ENCODE data around the gene FMN2.

DNA sequence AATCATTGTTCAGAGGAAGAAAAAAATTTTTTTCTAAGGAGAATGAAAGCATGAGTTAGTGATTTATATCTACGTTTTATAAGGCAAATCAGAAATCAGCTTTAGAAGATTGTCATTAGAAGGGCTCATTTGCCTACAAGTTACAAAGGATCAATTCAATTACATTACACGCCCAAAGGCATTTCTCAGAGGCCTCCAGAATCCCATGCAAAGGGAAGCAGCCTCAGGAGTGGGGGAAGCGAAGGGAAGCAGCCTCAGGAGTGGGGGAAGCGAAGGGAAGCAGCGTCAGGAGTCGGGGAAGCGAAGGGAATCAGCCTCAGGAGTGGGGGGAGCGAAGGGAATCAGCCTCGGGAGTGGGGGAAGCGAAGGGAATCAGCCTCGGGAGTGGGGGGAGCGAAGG, 314.1 kb downstream of the FMN2 start:
- TF ChIP-seq, protein P1, sequence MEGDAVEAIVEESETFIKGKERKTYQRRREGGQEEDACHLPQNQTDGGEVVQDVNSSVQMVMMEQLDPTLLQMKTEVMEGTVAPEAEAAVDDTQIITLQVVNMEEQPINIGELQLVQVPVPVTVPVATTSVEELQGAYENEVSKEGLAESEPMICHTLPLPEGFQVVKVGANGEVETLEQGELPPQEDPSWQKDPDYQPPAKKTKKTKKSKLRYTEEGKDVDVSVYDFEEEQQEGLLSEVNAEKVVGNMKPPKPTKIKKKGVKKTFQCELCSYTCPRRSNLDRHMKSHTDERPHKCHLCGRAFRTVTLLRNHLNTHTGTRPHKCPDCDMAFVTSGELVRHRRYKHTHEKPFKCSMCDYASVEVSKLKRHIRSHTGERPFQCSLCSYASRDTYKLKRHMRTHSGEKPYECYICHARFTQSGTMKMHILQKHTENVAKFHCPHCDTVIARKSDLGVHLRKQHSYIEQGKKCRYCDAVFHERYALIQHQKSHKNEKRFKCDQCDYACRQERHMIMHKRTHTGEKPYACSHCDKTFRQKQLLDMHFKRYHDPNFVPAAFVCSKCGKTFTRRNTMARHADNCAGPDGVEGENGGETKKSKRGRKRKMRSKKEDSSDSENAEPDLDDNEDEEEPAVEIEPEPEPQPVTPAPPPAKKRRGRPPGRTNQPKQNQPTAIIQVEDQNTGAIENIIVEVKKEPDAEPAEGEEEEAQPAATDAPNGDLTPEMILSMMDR (IDR thresholded peaks at IDR 0.05; ENCODE audit: low read depth, low read length, poor library complexity, severe bottlenecking), result no peak
- TF ChIP-seq EZH2phosphoT487 (IDR thresholded peaks at IDR 0.05; ENCODE audit: borderline replicate concordance, low read length), result no peak

All from DOHH2 (cell line).